ENCODE measurements around the gene POLR3A.
"Not testable (repeated sequence)": the region's sequence is repeated elsewhere in the genome, so short reads cannot be mapped to it uniquely, and the experiment has no call there.

The POLR3A gene

GRCh38 chr10:78071140-78071856 lies 42.0 kb upstream of the POLR3A start:
- no peak overlapping the region for H3K4me3 ChIP-seq (ENCODE audit: severe bottlenecking)
- H3K27me3 ChIP-seq (ENCODE audit: insufficient read depth, poor library complexity, severe bottlenecking): no peaks in the 10 kb centered on the region
- TF ChIP-seq CTCF (IDR thresholded peaks at IDR 0.05; ENCODE audit: poor library complexity, severe bottlenecking): no peak
- H3K27ac ChIP-seq (ENCODE audit: poor library complexity, severe bottlenecking): no peak overlapping the region
- no peak for ATAC-seq (ENCODE audit: low read depth)
- H3K36me3 ChIP-seq (ENCODE audit: low read depth): no peaks in the 10 kb centered on the region
- no peaks in the 10 kb centered on the region for H3K9me3 ChIP-seq (ENCODE audit: severe bottlenecking)
- no peaks in the 10 kb centered on the region for H3K4me1 ChIP-seq (ENCODE audit: insufficient read depth, poor library complexity, severe bottlenecking)
- DNase-seq (ENCODE audit: low spot score): no peak

- no peak for ATAC-seq (ENCODE audit: low read depth)
- no peak for DNase-seq (ENCODE audit: low spot score)
- Histone ChIP-seq H3K27ac (ENCODE audit: poor library complexity, severe bottlenecking) (no peak overlapping the region), H3K4me3 (ENCODE audit: severe bottlenecking) (no peak overlapping the region), H3K36me3 (ENCODE audit: low read depth) (no peaks in the 10 kb centered on the region), H3K9me3 (ENCODE audit: severe bottlenecking) (no peaks in the 10 kb centered on the region), H3K4me1 (ENCODE audit: insufficient read depth, poor library complexity, severe bottlenecking) (no peaks in the 10 kb centered on the region), H3K27me3 (ENCODE audit: insufficient read depth, poor library complexity, severe bottlenecking) (no peaks in the 10 kb centered on the region)
- no peak for TF ChIP-seq CTCF (IDR thresholded peaks at IDR 0.05; ENCODE audit: poor library complexity, severe bottlenecking)
Measured at GRCh38 chr10:78070726-78071125, 41.4 kb upstream of the POLR3A start.

GRCh38 chr10:78070064-78070463 lies 40.7 kb upstream of the POLR3A start:
- not testable (repeated sequence) for DNase-seq (ENCODE audit: low spot score); H3K4me1 ChIP-seq (ENCODE audit: insufficient read depth, poor library complexity, severe bottlenecking); H3K27me3 ChIP-seq (ENCODE audit: insufficient read depth, poor library complexity, severe bottlenecking); H3K36me3 ChIP-seq (ENCODE audit: low read depth); H3K27ac ChIP-seq (ENCODE audit: poor library complexity, severe bottlenecking); ATAC-seq (ENCODE audit: low read depth); H3K9me3 ChIP-seq (ENCODE audit: severe bottlenecking); H3K4me3 ChIP-seq (ENCODE audit: severe bottlenecking)

GRCh38 chr10:78069151-78069550 lies 39.8 kb upstream of the POLR3A start:
- DNase-seq (ENCODE audit: low spot score): no peak
- Histone ChIP-seq H3K9me3 (ENCODE audit: severe bottlenecking) (no peaks in the 10 kb centered on the region), H3K4me1 (ENCODE audit: insufficient read depth, poor library complexity, severe bottlenecking) (no peaks in the 10 kb centered on the region), H3K36me3 (ENCODE audit: low read depth) (no peaks in the 10 kb centered on the region), H3K27me3 (ENCODE audit: insufficient read depth, poor library complexity, severe bottlenecking) (no peaks in the 10 kb centered on the region), H3K27ac (ENCODE audit: poor library complexity, severe bottlenecking) (no peak overlapping the region), H3K4me3 (ENCODE audit: severe bottlenecking) (no peak overlapping the region)
- TF ChIP-seq CTCF (IDR thresholded peaks at IDR 0.05; ENCODE audit: poor library complexity, severe bottlenecking): no peak
- ATAC-seq (ENCODE audit: low read depth): no peak

- no peak for TF ChIP-seq CTCF (IDR thresholded peaks at IDR 0.05; ENCODE audit: poor library complexity, severe bottlenecking)
- no peak overlapping the region for H3K4me3 ChIP-seq (ENCODE audit: severe bottlenecking)
- no peak overlapping the region for H3K27ac ChIP-seq (ENCODE audit: poor library complexity, severe bottlenecking)
- no peaks in the 10 kb centered on the region for H3K36me3 ChIP-seq (ENCODE audit: low read depth)
- no peaks in the 10 kb centered on the region for H3K27me3 ChIP-seq (ENCODE audit: insufficient read depth, poor library complexity, severe bottlenecking)
- ATAC-seq (ENCODE audit: low read depth) (no peak), DNase-seq (ENCODE audit: low spot score) (no peak)
- no peaks in the 10 kb centered on the region for H3K9me3 ChIP-seq (ENCODE audit: severe bottlenecking)
- H3K4me1 ChIP-seq (ENCODE audit: insufficient read depth, poor library complexity, severe bottlenecking): no peaks in the 10 kb centered on the region
Measured at GRCh38 chr10:78066728-78067430, 37.6 kb upstream of the POLR3A start.
